Neutrophil (primary cell): ENCODE results near the gene TARS2.

Experiments used
- H3K27ac ChIP-seq: fragments of 200-600 bp; sonication (generic); 2 replicates; pipeline ENCODE4 v1.5.1; 2016; ENCODE audit warnings: mild to moderate bottlenecking, moderate library complexity
- H3K27me3 ChIP-seq: fragments of 200-600 bp; sonication (generic); 2 replicates; pipeline ENCODE4 v1.6.0; 2016; ENCODE audit warnings: mild to moderate bottlenecking
- H3K36me3 ChIP-seq: fragments of 200-600 bp; sonication (generic); 2 replicates; pipeline ENCODE4 v1.5.1; 2017
- H3K4me1 ChIP-seq, 2 experiments: fragments of 200-600 bp in 1 of 2; sonication (generic) in 1 of 2; 1 replicate in 1 of 2; 2 replicates in 1 of 2; pipeline versions ENCODE4 v1.5.1 to v1.6.1; 2013 to 2016; ENCODE audit warnings: low read depth in 1 of 2, low read length in 1 of 2, mild to moderate bottlenecking in 1 of 2, moderate library complexity in 1 of 2; ENCODE audit not compliant: control insufficient read depth in 1 of 2, insufficient read depth in 1 of 2
- H3K4me3 ChIP-seq, 2 experiments: fragments of 200-600 bp in 1 of 2; sonication (generic) in 1 of 2; 1 replicate in 1 of 2; 2 replicates in 1 of 2; pipeline ENCODE4 v1.5.1; 2013 to 2016; ENCODE audit warnings: low read depth in 1 of 2, low read length in 1 of 2, mild to moderate bottlenecking in 1 of 2, moderate library complexity in 1 of 2
- H3K9me3 ChIP-seq: fragments of 200-600 bp; sonication (generic); 2 replicates; pipeline ENCODE4 v1.5.1; 2016
- CTCF ChIP-seq: fragments of 200-600 bp; sonication (generic); IDR thresholded peaks from 2 replicates; pipeline ENCODE4 v1.5.1; 2016; ENCODE audit warnings: antibody characterized with exemption

The TARS2 gene

GRCh38 chr1:150487763-150488115, 520 bp downstream of the TARS2 start:
- no peak for TF ChIP-seq CTCF
- Histone ChIP-seq H3K4me1 (peaks cover 9 to 12% of the 10 kb centered on the region in 2 experiments), H3K27me3 (no peaks in the 10 kb centered on the region), H3K4me3 (peak overlapping the region; percentile 88 to 94), H3K36me3 (peaks cover 27% of the 10 kb centered on the region), H3K27ac (peak overlapping the region; percentile 69), H3K9me3 (no peaks in the 10 kb centered on the region)

GRCh38 chr1:150493175-150493574, 6.0 kb downstream of the TARS2 start:
- Histone ChIP-seq H3K4me3 (no peak overlapping the region), H3K36me3 (peaks cover 63% of the 10 kb centered on the region), H3K4me1 (peaks cover 0 to under 1% of the 10 kb centered on the region in 2 experiments), H3K27me3 (no peaks in the 10 kb centered on the region), H3K27ac (no peak overlapping the region), H3K9me3 (no peaks in the 10 kb centered on the region)
- no peak for TF ChIP-seq CTCF

- H3K27ac ChIP-seq = no peak overlapping the region
- no peaks in the 10 kb centered on the region for H3K9me3 ChIP-seq
- TF ChIP-seq CTCF = no peak
- peaks cover 65% of the 10 kb centered on the region for H3K36me3 ChIP-seq
- H3K27me3 ChIP-seq = no peaks in the 10 kb centered on the region
- no peaks in the 10 kb centered on the region for H3K4me1 ChIP-seq
- H3K4me3 ChIP-seq = no peak overlapping the region
These were observed 11.1 kb downstream of the TARS2 start for GRCh38 chr1:150498342-150498741.

GRCh38 chr1:150505431-150505830, 18.2 kb downstream of the TARS2 start:
- Histone ChIP-seq H3K27ac (no peak overlapping the region), H3K27me3 (no peaks in the 10 kb centered on the region), H3K4me3 (no peak overlapping the region), H3K9me3 (no peaks in the 10 kb centered on the region), H3K36me3 (peaks cover 55% of the 10 kb centered on the region), H3K4me1 (no peaks in the 10 kb centered on the region)
- TF ChIP-seq CTCF = no peak

GRCh38 chr1:150507912-150508864, 21.0 kb downstream of the TARS2 start, which contains the start of gene ECM1:
TSS of gene ECM1 (plus strand) at chr1:150508109. CDS start at chr1:150508210, 101 bp downstream.
- H3K36me3 ChIP-seq = peaks cover 44% of the 10 kb centered on the region
- no peaks in the 10 kb centered on the region for H3K4me1 ChIP-seq
- no peaks in the 10 kb centered on the region for H3K9me3 ChIP-seq
- H3K4me3 ChIP-seq = no peak within 1 kb of the TSS
- H3K27ac ChIP-seq = no peak within 1 kb of the TSS
- H3K27me3 ChIP-seq = no peaks in the 10 kb centered on the region
- no peak for TF ChIP-seq CTCF
